GM12864 (cell line): Measurements from ENCODE around the gene NEIL1.
A peak's percentile ranks its signal among the peaks of the same experiment; 100 is the strongest.
"Not testable (repeated sequence)": the region's sequence is repeated elsewhere in the genome, so short reads cannot be mapped to it uniquely, and the experiment has no call there.

Experiments
- DNase-seq: peaks from one replicate; pipeline ENCODE4 v3.0.0-alpha.2; 2011; ENCODE audit warnings: low read depth
- H3K4me3 ChIP-seq: 2 replicates; pipeline ENCODE4 v1.5.1; 2011; ENCODE audit warnings: mild to moderate bottlenecking, low read depth, low read length, control low read depth
- CTCF ChIP-seq: IDR thresholded peaks from 2 replicates; pipeline ENCODE4 v1.5.1; 2011; ENCODE audit warnings: low read depth, mild to moderate bottlenecking, moderate library complexity, low read length, control low read depth, inconsistent platforms; ENCODE audit errors: missing control alignments

The NEIL1 gene

GRCh38 chr15:75338661-75339240 is 8.1 kb upstream of the NEIL1 start:
- DNase-seq: no peak
- H3K4me3 ChIP-seq: no peak overlapping the region
- no peak for TF ChIP-seq CTCF

- no peak overlapping the region for H3K4me3 ChIP-seq
- no peak for TF ChIP-seq CTCF
- no peak for DNase-seq
These were observed 7.2 kb upstream of the NEIL1 start for GRCh38 chr15:75339531-75340240.

GRCh38 chr15:75342221-75342620 is 4.6 kb upstream of the NEIL1 start:
- no peak overlapping the region for H3K4me3 ChIP-seq
- no peak for DNase-seq
- TF ChIP-seq CTCF: no peak

DNA sequence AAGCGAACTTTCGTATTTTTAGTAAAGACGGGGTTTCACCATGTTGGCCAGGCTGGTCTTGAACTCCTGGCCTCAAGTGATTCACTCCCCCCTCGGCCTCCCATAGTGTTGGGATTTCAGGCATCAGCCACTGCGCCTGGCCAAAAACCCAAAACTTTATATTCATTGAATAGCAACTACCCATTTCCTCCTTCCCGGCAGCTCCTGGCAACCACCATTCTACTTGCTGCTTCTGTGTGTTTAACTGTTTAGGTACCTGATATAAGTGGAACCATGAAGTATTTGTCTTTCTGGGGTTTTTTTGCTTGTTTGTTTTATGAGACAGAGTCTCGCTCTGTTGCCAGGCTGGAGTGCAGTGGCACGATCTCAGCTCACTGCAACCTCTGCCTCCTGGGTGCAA is 2.9 kb upstream of the NEIL1 start:
- DNase-seq, H3K4me3 ChIP-seq: not testable (repeated sequence)

DNA sequence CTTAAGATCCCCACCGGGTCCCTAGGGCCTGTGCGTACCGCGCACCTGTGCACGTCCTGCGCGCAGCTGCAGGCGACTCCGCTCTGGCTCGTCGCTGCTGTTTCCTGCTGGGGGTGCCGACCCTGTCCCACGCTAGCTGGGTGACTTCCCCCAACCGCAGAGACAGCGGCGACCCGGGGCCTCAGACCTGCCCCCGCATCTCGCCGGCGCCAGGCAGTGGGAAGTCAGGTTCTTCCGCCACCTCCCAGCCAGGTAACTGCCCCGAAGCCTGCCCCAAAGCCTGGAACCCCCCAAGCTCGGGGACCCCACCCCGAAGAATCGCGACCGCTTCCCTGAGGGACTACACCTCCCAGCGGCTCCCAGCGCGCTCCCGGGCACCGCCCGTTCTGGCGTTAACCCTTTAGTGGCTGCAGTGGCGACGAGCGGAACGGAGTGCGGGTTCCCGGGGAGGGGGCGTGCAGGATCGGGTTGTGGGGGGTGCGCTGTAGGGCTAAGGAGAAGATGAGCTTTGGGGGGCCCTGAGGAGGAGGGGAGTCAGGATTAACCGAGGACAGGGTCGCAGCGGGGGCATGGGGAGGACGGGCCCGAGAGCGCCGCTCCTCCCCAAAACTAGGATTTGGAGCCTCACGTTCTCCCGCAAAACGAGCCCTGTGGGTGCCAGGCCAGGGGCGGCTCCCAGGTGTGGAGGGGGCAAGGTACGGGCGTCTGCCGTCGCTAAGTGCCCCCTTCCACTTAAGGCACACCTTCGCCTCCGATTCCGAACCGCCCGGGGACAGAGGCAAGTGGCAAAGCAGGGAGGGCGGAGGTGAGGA is 589 bp downstream of the NEIL1 start:
- no peak for TF ChIP-seq CTCF
- H3K4me3 ChIP-seq: peak overlapping the region; percentile 51
- DNase-seq: no peak

- TF ChIP-seq CTCF: no peak
- no peak for DNase-seq
- H3K4me3 ChIP-seq: peak overlapping the region; percentile 51
These were observed 1.3 kb downstream of the NEIL1 start for GRCh38 chr15:75348034-75348561.
